Vagina (tissue), 2 donors: ENCODE results near the gene CALHM4.

Experiments used
- POLR2A ChIP-seq, 2 donors: fragments of 450-650 bp; IDR thresholded peaks; one replicate each; pipeline ENCODE4 v1.6.1; 2017; ENCODE audit warnings: antibody characterized with exemption in 2 of 2, mild to moderate bottlenecking in 2 of 2, moderate library complexity in 2 of 2
- POLR2AphosphoS5 ChIP-seq, 2 donors: sonication (generic); formaldehyde crosslinking; IDR thresholded peaks; one replicate each; pipeline ENCODE4 v1.9.0; 2017; ENCODE audit warnings: antibody characterized with exemption in 2 of 2, mild to moderate bottlenecking in 2 of 2, low read depth in 1 of 2; ENCODE audit not compliant: insufficient read depth in 1 of 2

DNA sequence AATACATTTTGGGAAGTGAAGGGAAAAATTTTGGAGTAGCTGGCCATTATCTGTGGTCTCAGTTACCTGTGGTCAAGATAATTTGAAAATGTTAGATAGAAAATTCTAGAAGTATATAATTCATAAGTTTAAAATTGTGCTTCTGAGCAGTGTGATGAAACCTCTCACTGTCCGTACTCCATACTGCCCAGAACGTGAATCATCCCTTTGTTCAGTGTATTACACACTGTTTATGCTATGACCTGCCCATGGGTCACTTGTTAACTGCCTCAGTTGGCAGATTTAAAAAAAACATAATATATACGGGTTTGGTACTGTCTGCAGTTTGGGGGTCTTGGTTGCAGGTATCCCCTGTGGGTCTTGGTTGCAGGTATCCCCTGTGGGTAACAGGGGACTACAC, 46.2 kb upstream of the CALHM4 start:
- TF ChIP-seq POLR2A (IDR thresholded peaks at IDR 0.05) (no peak), POLR2AphosphoS5 (IDR thresholded peaks at IDR 0.05; ENCODE audit: insufficient read depth in 1 of 2, low read depth in 1 of 2) (no peak)
